A673 (cell line): ENCODE measurements around the gene PPP1R13L.

ENCODE experiments used
- EZH2 ChIP-seq: fragments of 200-600 bp; sonication (generic); IDR thresholded peaks from 2 replicates; pipeline ENCODE4 v1.6.1; 2017; ENCODE audit warnings: borderline replicate concordance, low read depth, mild to moderate bottlenecking, mixed read lengths, antibody characterized with exemption, low read length; ENCODE audit not compliant: poor library complexity, severe bottlenecking
- TF ChIP-seq, protein P1 (sequence below): fragments of 300-800, 200-600 bp; sonication (generic); conservative IDR thresholded peaks from 2 replicates; pipeline ENCODE4 v1.5.1; 2017; ENCODE audit warnings: low read depth, mild to moderate bottlenecking, antibody characterized with exemption, low read length, moderate library complexity, mixed read lengths

DNA sequence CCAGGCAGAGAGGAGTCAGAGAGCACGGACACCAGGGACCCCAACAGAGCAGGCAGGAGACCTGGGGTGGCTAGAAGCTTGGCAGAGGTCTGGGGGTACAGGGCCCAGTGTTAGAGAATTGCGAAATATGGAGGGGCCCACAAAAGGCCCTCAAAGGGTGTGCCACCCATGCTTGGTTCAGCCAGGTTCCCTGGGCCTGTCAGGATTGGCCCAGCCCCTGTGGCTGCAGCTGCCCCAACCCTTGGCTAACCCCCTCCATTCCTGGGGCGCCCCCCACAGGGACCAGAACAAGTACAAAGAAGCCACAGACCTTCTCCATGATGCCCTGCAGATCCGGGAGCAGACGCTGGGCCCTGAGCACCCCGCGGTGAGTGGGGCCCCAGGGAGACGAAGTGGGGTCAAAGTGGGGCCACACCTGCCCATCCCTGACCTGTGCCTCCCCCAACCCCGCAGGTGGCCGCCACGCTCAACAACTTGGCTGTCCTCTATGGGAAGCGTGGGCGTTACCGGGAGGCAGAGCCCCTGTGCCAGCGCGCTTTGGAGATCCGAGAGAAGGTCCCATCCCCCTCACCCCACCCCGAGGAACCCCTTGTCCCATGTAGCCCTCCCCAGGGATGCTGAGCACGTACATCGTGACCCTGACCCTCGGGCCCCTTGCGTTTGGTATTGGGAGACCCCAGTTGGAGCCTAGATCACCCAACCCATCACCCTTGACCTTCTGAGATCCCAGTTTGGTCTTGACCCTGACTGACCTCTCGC, 56.3 kb downstream of the PPP1R13L start:
- TF ChIP-seq, protein P1, sequence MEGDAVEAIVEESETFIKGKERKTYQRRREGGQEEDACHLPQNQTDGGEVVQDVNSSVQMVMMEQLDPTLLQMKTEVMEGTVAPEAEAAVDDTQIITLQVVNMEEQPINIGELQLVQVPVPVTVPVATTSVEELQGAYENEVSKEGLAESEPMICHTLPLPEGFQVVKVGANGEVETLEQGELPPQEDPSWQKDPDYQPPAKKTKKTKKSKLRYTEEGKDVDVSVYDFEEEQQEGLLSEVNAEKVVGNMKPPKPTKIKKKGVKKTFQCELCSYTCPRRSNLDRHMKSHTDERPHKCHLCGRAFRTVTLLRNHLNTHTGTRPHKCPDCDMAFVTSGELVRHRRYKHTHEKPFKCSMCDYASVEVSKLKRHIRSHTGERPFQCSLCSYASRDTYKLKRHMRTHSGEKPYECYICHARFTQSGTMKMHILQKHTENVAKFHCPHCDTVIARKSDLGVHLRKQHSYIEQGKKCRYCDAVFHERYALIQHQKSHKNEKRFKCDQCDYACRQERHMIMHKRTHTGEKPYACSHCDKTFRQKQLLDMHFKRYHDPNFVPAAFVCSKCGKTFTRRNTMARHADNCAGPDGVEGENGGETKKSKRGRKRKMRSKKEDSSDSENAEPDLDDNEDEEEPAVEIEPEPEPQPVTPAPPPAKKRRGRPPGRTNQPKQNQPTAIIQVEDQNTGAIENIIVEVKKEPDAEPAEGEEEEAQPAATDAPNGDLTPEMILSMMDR, result no peak
- no peak for TF ChIP-seq EZH2
